Subcutaneous adipose tissue (tissue), 4 donors: ENCODE data around the gene ANKRD60. TPM values are rescaled to one million over a fixed set of nuclear protein-coding genes. Genes with fewer than 3 reads are reported as not detected.

Experiments
- CTCF ChIP-seq: fragments of 450-650 bp; IDR thresholded peaks from one replicate; pipeline ENCODE4 v1.5.1; 2016; ENCODE audit warnings: low read depth, mild to moderate bottlenecking, control low read depth, antibody characterized with exemption, moderate library complexity
- total RNA-seq, 4 donors: library from RNA; depleted of rRNA; stranded (reverse); fragments of >200 nt; gene quantifications; one replicate each; pipeline ENCODE4 v1.1.0, GENCODE V29; 2016

Gene ANKRD60
- total RNA-seq, 4 donors from 2014 or later: not detected

- TF ChIP-seq CTCF: no peak
Measured at GRCh38 chr20:58227391-58228102, 906 bp downstream of the ANKRD60 start.

- TF ChIP-seq CTCF: no peak
Measured at GRCh38 chr20:58225452-58226200, 2.8 kb downstream of the ANKRD60 start.

- no peak for TF ChIP-seq CTCF
Measured at GRCh38 chr20:58224974-58225373, 3.5 kb downstream of the ANKRD60 start.

GRCh38 chr20:58224097-58224496, 4.4 kb downstream of the ANKRD60 start:
- TF ChIP-seq CTCF: no peak

- TF ChIP-seq CTCF: no peak
Measured at GRCh38 chr20:58223358-58223941, 5.0 kb downstream of the ANKRD60 start.

- no peak for TF ChIP-seq CTCF
Measured at GRCh38 chr20:58222446-58222845, 6.0 kb downstream of the ANKRD60 start.

- TF ChIP-seq CTCF: no peak
Measured at GRCh38 chr20:58219342-58219700, 9.1 kb downstream of the ANKRD60 start.
